K562 (cell line): ENCODE measurements around the gene CBFA2T2. TPM values are rescaled to one million over a fixed set of nuclear protein-coding genes. Genes with fewer than 3 reads are reported as not detected.

Experiments used
- BHLHE40 ChIP-seq: IDR thresholded peaks from 2 replicates; pipeline ENCODE4 v1.6.1; 2011; ENCODE audit warnings: low read length, improper control_type of control experiment
- CHD2 ChIP-seq: IDR thresholded peaks from 2 replicates; pipeline ENCODE4 v1.6.1; 2011; ENCODE audit warnings: low read depth, low read length
- LCOR ChIP-seq: sonication (generic); formaldehyde crosslinking; IDR thresholded peaks from 2 replicates; pipeline ENCODE4 v1.8.0; 2022; ENCODE audit warnings: mild to moderate bottlenecking, missing genetic modification reagents
- NFYB ChIP-seq: IDR thresholded peaks from 2 replicates; pipeline ENCODE4 v1.6.1; 2011; ENCODE audit warnings: mild to moderate bottlenecking, moderate library complexity; ENCODE audit not compliant: insufficient read length; ENCODE audit errors: extremely low read depth
- NONO ChIP-seq, 2 experiments: fragments of 200-400 bp in 1 of 2; fragments of 450-650 bp in 1 of 2; formaldehyde crosslinking in 1 of 2; IDR thresholded peaks; 2 replicates each; pipeline ENCODE4 v1.6.1; 2017; ENCODE audit warnings: low read depth in 2 of 2, mild to moderate bottlenecking in 2 of 2, moderate library complexity in 2 of 2, low read length in 1 of 2
- NR2C2 ChIP-seq, 2 experiments: fragments of 200-800 bp in 1 of 2; sonication (Bioruptor generic) in 1 of 2; sonication (generic) in 1 of 2; formaldehyde crosslinking in 1 of 2; IDR thresholded peaks; 2 replicates each; pipeline versions ENCODE4 v1.6.1 to v1.8.0; 2016 to 2022; ENCODE audit warnings: mild to moderate bottlenecking in 1 of 2, missing compliant biosample characterization in 1 of 2, missing genetic modification characterization in 1 of 2, missing genetic modification reagents in 1 of 2
- POLR2AphosphoS5 ChIP-seq: IDR thresholded peaks from 2 replicates; pipeline ENCODE4 v1.6.1; 2011; ENCODE audit warnings: mild to moderate bottlenecking, low read depth, low read length, moderate library complexity; ENCODE audit not compliant: control insufficient read depth, insufficient read depth
- POLR2G ChIP-seq: fragments of 200-400 bp; formaldehyde crosslinking; IDR thresholded peaks from 2 replicates; pipeline ENCODE4 v1.6.1; 2017; ENCODE audit warnings: low read depth, mild to moderate bottlenecking, antibody characterized with exemption, low read length, moderate library complexity
- RAD21 ChIP-seq, 2 experiments: fragments of 250-450 bp in 1 of 2; fragments of 450-650 bp in 1 of 2; sonication (Bioruptor Pico) in 1 of 2; formaldehyde crosslinking in 1 of 2; IDR thresholded peaks in 1 of 2; conservative IDR thresholded peaks in 1 of 2; 2 replicates each; pipeline versions ENCODE4 v1.4.0 to v1.8.0; 2020 to 2022; ENCODE audit warnings: mild to moderate bottlenecking in 2 of 2, moderate library complexity in 1 of 2
- ZBTB1 ChIP-seq: sonication (generic); formaldehyde crosslinking; IDR thresholded peaks from 2 replicates; pipeline ENCODE4 v1.8.1; 2023; ENCODE audit warnings: missing genetic modification reagents, low read depth, mild to moderate bottlenecking, borderline replicate concordance
- ZNF274 ChIP-seq: IDR thresholded peaks from 2 replicates; pipeline ENCODE4 v1.6.1; 2011; ENCODE audit warnings: low read depth, mild to moderate bottlenecking, low read length, moderate library complexity, borderline replicate concordance
- ZNF586 ChIP-seq: fragments of 450-650 bp; formaldehyde crosslinking; conservative IDR thresholded peaks from 2 replicates; pipeline ENCODE4 v1.4.0; 2020; ENCODE audit warnings: mild to moderate bottlenecking, moderate library complexity
- polyA plus RNA-seq, 8 experiments: library from polyadenylated mRNA; depleted of rRNA in 4 of 8; stranded (reverse) in 5 of 8; unstranded in 3 of 8; fragments of >200 nt; fragmentation: Nextera tagmentation in 2 of 8; fragmentation: Illumina TruSeq in 1 of 8; extraction: Ambion mirVana in 2 of 8; extraction: Trizol in 1 of 8; gene quantifications; 2 replicates each; pipeline versions ENCODE4 v1.2.1 to v1.2.3, GENCODE V29; 2011 to 2014; ENCODE audit warnings: inconsistent platforms in 1 of 8, missing spikeins in 1 of 8
- total RNA-seq, 7 experiments: library from RNA; depleted of rRNA in 6 of 7; stranded (reverse); fragments of >200 nt in 6 of 7; fragmentation: Illumina TruSeq in 2 of 7; extraction: Trizol in 2 of 7; gene quantifications; 2 replicates each; pipeline versions ENCODE4 v1.2.1 to v1.2.3, GENCODE V29; 2011 to 2021; ENCODE audit warnings: low replicate concordance in 1 of 7
- TF ChIP-seq, protein P1 (sequence below): fragments of 250-450 bp; sonication (Bioruptor Pico); IDR thresholded peaks from 2 replicates; pipeline ENCODE4 v1.4.0; 2020; ENCODE audit warnings: mild to moderate bottlenecking
- TF ChIP-seq, protein P2 (sequence below), 2 experiments: fragments of 450-650 bp in 1 of 2; sonication (generic) in 1 of 2; formaldehyde crosslinking in 1 of 2; IDR thresholded peaks in 1 of 2; conservative IDR thresholded peaks in 1 of 2; 2 replicates each; pipeline versions ENCODE4 v1.6.1 to v1.8.1; 2016 to 2023; ENCODE audit warnings: mild to moderate bottlenecking in 2 of 2, moderate library complexity in 2 of 2, inconsistent platforms in 1 of 2, missing genetic modification reagents in 1 of 2
- TF ChIP-seq, protein P3 (sequence below): fragments of 450-650 bp; IDR thresholded peaks from one replicate; pipeline ENCODE4 v1.6.1; 2018; ENCODE audit warnings: mild to moderate bottlenecking, moderate library complexity; ENCODE audit not compliant: partially characterized antibody
- TF ChIP-seq, protein P4 (sequence below), 2 experiments: fragments of 450-650 bp; conservative IDR thresholded peaks; 2 replicates each; pipeline ENCODE4 v1.6.1; 2017; ENCODE audit warnings: mild to moderate bottlenecking in 2 of 2, moderate library complexity in 2 of 2

Gene CBFA2T2
- total and polyA plus RNA-seq, 9 of the 15 experiments (the other 6 are each of a cell fraction or from before 2014, with no cell fraction given) = 0.27 to 9.6 (median 5.8) TPM

DNA sequence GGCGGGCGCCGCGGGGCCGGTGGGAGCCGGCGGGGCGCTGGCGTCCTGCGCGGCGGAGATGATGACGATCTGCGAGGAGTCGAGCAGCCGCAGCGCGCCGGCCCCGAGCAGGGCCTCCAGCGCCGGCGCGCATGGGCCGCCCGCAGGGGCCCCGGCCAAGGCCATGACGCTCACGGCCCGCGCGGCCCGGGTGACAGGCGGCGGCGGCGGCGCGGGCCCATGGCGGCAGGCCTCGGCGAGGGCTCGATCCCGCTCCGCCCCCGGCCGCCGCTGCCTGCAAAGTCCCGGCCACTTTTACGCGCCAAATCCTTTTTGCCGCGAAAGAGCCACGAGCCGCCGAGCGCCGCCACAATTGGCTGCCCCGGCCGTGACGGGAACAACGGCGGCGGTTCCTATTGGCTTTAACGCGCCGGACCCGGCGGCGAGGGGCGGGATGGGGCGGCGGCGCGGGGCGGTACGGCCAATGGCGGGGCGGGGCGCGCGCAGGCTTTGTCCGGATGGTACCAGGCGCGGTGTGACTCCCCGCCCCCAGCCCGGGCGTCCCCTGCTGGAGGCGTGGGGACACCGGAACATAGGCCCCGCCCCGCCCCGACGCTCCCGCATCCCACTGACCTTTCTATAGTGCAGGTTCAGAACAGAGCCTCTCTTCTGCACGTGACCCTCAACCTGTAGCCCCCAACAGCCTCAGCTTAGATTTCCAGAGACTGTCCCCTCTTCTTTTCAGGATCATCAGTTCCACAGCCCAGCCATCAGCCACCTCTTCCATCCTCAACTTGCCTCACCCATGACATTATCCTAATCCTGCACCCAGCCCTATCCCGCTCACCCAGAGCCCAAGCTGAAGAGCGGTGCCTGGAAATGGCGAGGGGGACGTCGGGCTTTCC, 196.4 kb downstream of the CBFA2T2 start, which contains the start of gene E2F1 (continued):
- TF ChIP-seq, protein P1, sequence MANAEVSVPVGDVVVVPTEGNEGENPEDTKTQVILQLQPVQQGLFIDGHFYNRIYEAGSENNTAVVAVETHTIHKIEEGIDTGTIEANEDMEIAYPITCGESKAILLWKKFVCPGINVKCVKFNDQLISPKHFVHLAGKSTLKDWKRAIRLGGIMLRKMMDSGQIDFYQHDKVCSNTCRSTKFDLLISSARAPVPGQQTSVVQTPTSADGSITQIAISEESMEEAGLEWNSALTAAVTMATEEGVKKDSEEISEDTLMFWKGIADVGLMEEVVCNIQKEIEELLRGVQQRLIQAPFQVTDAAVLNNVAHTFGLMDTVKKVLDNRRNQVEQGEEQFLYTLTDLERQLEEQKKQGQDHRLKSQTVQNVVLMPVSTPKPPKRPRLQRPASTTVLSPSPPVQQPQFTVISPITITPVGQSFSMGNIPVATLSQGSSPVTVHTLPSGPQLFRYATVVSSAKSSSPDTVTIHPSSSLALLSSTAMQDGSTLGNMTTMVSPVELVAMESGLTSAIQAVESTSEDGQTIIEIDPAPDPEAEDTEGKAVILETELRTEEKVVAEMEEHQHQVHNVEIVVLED (CRISPR knock-in tag) = no peak
- peak in 1 of 2 experiments; percentile 75; a peak in 1 of 4 replicates for TF ChIP-seq NONO (IDR thresholded peaks at IDR 0.05; ENCODE audit: low read depth in 2 of 2, low read length in 1 of 2)
- peak in 1 of 2 experiments; percentile 14; a peak in 1 of 4 replicates for TF ChIP-seq RAD21 (CRISPR knock-in tag; conservative IDR thresholded peaks at IDR 0.05 in 1 of 2, IDR thresholded peaks at IDR 0.05 in 1 of 2)
- TF ChIP-seq POLR2G = peak; percentile 87
- TF ChIP-seq, protein P2, sequence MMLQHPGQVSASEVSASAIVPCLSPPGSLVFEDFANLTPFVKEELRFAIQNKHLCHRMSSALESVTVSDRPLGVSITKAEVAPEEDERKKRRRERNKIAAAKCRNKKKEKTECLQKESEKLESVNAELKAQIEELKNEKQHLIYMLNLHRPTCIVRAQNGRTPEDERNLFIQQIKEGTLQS (IDR thresholded peaks at IDR 0.05) = no peak
- TF ChIP-seq, protein P2 (CRISPR knock-in tag; conservative IDR thresholded peaks at IDR 0.05) = peak; percentile 23; the same call in 1 of the 2 replicates
- TF ChIP-seq NFYB = peak; percentile 68
- no peak for TF ChIP-seq ZNF586 (CRISPR knock-in tag)
- peak; percentile 64 for TF ChIP-seq CHD2
- TF ChIP-seq BHLHE40 = peak; percentile 82
- peak; percentile 43; the same call in 1 of the 2 replicates for TF ChIP-seq POLR2AphosphoS5
- peak; percentile 57; the same call in 1 of the 2 replicates for TF ChIP-seq LCOR (CRISPR knock-in tag)
- no peak for TF ChIP-seq ZNF274
- TF ChIP-seq, protein P3, sequence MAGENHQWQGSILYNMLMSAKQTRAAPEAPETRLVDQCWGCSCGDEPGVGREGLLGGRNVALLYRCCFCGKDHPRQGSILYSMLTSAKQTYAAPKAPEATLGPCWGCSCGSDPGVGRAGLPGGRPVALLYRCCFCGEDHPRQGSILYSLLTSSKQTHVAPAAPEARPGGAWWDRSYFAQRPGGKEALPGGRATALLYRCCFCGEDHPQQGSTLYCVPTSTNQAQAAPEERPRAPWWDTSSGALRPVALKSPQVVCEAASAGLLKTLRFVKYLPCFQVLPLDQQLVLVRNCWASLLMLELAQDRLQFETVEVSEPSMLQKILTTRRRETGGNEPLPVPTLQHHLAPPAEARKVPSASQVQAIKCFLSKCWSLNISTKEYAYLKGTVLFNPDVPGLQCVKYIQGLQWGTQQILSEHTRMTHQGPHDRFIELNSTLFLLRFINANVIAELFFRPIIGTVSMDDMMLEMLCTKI = no peak
- TF ChIP-seq NR2C2 (CRISPR knock-in tag; IDR thresholded peaks at IDR 0.05) = no peak
- TF ChIP-seq NR2C2 (tag; IDR thresholded peaks at IDR 0.05) = peak; percentile 50; the same call in 1 of the 2 replicates
- TF ChIP-seq, protein P4, sequence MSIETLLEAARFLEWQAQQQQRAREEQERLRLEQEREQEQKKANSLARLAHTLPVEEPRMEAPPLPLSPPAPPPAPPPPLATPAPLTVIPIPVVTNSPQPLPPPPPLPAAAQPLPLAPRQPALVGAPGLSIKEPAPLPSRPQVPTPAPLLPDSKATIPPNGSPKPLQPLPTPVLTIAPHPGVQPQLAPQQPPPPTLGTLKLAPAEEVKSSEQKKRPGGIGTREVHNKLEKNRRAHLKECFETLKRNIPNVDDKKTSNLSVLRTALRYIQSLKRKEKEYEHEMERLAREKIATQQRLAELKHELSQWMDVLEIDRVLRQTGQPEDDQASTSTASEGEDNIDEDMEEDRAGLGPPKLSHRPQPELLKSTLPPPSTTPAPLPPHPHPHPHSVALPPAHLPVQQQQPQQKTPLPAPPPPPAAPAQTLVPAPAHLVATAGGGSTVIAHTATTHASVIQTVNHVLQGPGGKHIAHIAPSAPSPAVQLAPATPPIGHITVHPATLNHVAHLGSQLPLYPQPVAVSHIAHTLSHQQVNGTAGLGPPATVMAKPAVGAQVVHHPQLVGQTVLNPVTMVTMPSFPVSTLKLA (conservative IDR thresholded peaks at IDR 0.05) = peak; percentile 94 to 98
- peak; percentile 19; the same call in 1 of the 2 replicates for TF ChIP-seq ZBTB1 (CRISPR knock-in tag)
